Stomach smooth muscle (tissue), 2 donors: ENCODE measurements around the gene ADAM23.

Experiments used
- H3K27ac ChIP-seq: one replicate; pipeline ENCODE4 v1.7.0; 2013; ENCODE audit warnings: mild to moderate bottlenecking, low read length, inconsistent platforms
- H3K27me3 ChIP-seq, 2 donors: one replicate each; pipeline ENCODE4 v1.7.0; 2013; ENCODE audit warnings: low read length in 2 of 2; ENCODE audit not compliant: insufficient read depth in 2 of 2, control insufficient read depth in 1 of 2
- H3K36me3 ChIP-seq, 2 donors: one replicate each; pipeline ENCODE4 v1.7.0; 2013; ENCODE audit warnings: low read length in 2 of 2; ENCODE audit not compliant: control insufficient read depth in 2 of 2, insufficient read depth in 2 of 2
- H3K4me1 ChIP-seq: one replicate; pipeline ENCODE4 v1.7.0; 2013; ENCODE audit warnings: low read length; ENCODE audit not compliant: control insufficient read depth, insufficient read depth
- H3K4me3 ChIP-seq, 2 donors: one replicate each; pipeline ENCODE4 v1.7.0; 2013; ENCODE audit warnings: low read length in 2 of 2
- H3K9ac ChIP-seq, 2 donors: one replicate each; pipeline ENCODE4 v1.7.0; 2013; ENCODE audit warnings: low read length in 2 of 2, mild to moderate bottlenecking in 1 of 2
- H3K9me3 ChIP-seq, 2 donors: one replicate each; pipeline ENCODE4 v1.7.0; 2013; ENCODE audit warnings: low read length in 2 of 2; ENCODE audit not compliant: control insufficient read depth in 2 of 2
- donor health status: healthy.
- donor health status: Pancreatic carcinoma.

The ADAM23 gene

DNA sequence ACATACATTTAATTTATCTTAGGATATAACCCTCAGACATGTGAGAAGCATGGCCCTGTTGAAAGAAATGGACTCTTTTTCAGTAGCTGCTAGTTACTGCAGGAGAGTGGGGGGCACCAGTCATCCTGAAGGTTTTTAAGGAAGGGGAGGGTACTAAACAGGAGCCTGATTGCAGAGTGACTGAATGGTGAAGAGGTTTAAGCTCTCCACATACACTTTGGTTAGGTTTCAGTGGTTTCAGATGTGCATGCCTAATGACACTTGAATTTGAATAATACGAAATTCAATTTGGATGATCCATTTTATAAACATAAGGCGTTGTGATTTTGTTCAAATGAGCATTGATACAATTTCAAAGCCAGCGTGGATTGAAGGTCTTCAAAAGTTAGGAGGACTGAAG lies 188.0 kb downstream of the ADAM23 start:
- Histone ChIP-seq H3K27ac (no peak overlapping the region), H3K9me3 (no peaks in the 10 kb centered on the region), H3K27me3 (peaks cover 0 to 3% of the 10 kb centered on the region in 2 donors), H3K9ac (no peak overlapping the region), H3K36me3 (no peaks in the 10 kb centered on the region), H3K4me1 (no peaks in the 10 kb centered on the region), H3K4me3 (no peak overlapping the region)

DNA sequence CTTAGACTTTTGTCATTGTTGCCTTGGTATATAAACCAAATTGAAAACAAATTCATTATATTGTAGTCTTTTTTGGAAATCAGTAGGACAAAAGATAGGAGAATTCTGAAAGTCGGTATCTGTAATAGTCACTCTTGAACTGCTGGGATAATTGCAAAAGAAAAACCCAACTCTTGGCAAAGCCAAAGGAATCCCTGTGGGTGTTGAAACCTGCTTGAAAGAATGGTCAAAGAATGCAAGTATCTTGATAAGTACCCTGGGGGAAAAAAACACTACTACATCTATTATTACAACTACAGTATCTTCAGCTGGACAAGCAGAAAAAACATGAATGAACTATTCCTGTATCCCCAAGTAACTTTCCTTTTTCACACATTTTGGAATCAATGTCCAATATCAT lies 191.7 kb downstream of the ADAM23 start:
- no peaks in the 10 kb centered on the region for H3K36me3 ChIP-seq
- no peak overlapping the region for H3K27ac ChIP-seq
- H3K27me3 ChIP-seq = no peaks in the 10 kb centered on the region
- no peaks in the 10 kb centered on the region for H3K4me1 ChIP-seq
- no peaks in the 10 kb centered on the region for H3K9me3 ChIP-seq
- no peak overlapping the region for H3K9ac ChIP-seq
- no peak overlapping the region for H3K4me3 ChIP-seq

GRCh38 chr2:206639636-206640035 lies 196.3 kb downstream of the ADAM23 start:
- peaks cover 15 to 19% of the 10 kb centered on the region in 2 donors for H3K27me3 ChIP-seq
- no peaks in the 10 kb centered on the region for H3K4me1 ChIP-seq
- no peaks in the 10 kb centered on the region for H3K36me3 ChIP-seq
- H3K4me3 ChIP-seq = no peak overlapping the region
- H3K27ac ChIP-seq = no peak overlapping the region
- peaks cover 0 to 2% of the 10 kb centered on the region in 2 donors for H3K9me3 ChIP-seq
- no peak overlapping the region for H3K9ac ChIP-seq

GRCh38 chr2:206641226-206641625 lies 197.9 kb downstream of the ADAM23 start:
- no peak overlapping the region for H3K4me3 ChIP-seq
- no peak overlapping the region for H3K9ac ChIP-seq
- H3K4me1 ChIP-seq = no peaks in the 10 kb centered on the region
- H3K27ac ChIP-seq = no peak overlapping the region
- no peaks in the 10 kb centered on the region for H3K36me3 ChIP-seq
- peaks cover 15 to 19% of the 10 kb centered on the region in 2 donors for H3K27me3 ChIP-seq
- H3K9me3 ChIP-seq = peaks cover 0 to 2% of the 10 kb centered on the region in 2 donors

- Histone ChIP-seq H3K36me3 (no peaks in the 10 kb centered on the region), H3K27ac (no peak within 1 kb of the TSS), H3K4me3 (no peak within 1 kb of the TSS), H3K9me3 (peaks cover 0 to 2% of the 10 kb centered on the region in 2 donors), H3K9ac (no peak within 1 kb of the TSS), H3K4me1 (no peaks in the 10 kb centered on the region), H3K27me3 (peaks cover 15 to 19% of the 10 kb centered on the region in 2 donors)
Measured at GRCh38 chr2:206642075-206643025, 199.0 kb downstream of the ADAM23 start, which contains the start of gene FAM237A. Gene FAM237A, plus strand, starts transcription at chr2:206642487. Its CDS starts 1,750 bp downstream, at chr2:206644237.

DNA sequence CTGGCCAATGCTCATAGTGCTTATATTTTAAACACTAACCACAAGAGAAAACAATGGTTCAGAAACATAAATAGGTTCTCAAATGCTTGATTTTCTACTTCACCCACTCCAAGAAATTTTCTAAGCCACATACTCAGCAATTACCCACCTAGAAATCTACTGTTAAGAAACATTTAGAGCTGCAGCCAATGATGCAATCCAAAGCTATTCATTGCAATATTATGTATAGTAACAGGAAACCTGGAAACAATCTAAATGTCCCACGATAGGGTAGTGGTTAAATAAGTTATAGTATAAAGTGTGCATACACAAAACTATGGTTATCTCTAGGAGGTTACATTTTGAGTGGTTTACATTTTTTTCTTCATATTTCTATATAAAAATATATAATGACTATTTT lies 204.7 kb downstream of the ADAM23 start:
- Histone ChIP-seq H3K9me3 (no peaks in the 10 kb centered on the region), H3K4me1 (no peaks in the 10 kb centered on the region), H3K9ac (no peak overlapping the region), H3K27ac (no peak overlapping the region), H3K36me3 (no peaks in the 10 kb centered on the region), H3K4me3 (no peak overlapping the region), H3K27me3 (peaks cover 0 to 3% of the 10 kb centered on the region in 2 donors)

GRCh38 chr2:206657087-206657486 lies 213.8 kb downstream of the ADAM23 start:
- Histone ChIP-seq H3K27me3 (no peaks in the 10 kb centered on the region), H3K9me3 (peaks cover 0 to 2% of the 10 kb centered on the region in 2 donors), H3K27ac (no peak overlapping the region), H3K4me1 (no peaks in the 10 kb centered on the region), H3K36me3 (no peaks in the 10 kb centered on the region), H3K4me3 (no peak overlapping the region), H3K9ac (no peak overlapping the region)

DNA sequence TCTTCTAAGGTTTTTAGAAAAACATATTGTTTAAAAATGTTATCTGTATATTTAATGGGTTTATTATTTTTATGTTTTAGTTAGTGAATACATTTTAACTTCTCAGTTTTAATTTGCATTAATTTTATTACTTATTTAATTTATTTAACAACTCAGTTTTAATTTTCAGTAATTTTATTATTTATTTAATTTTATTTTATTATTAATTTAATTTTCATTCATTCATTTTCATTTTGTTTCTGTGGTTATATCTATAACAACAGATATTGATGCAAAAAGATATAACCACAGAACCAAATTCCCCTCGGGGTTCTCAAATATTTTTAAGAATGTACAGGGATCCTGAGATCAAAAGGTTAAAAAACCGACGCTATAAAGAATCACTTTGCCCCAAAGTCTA lies 221.9 kb downstream of the ADAM23 start:
- no peak overlapping the region for H3K9ac ChIP-seq
- H3K4me1 ChIP-seq = no peaks in the 10 kb centered on the region
- no peak overlapping the region for H3K4me3 ChIP-seq
- H3K36me3 ChIP-seq = no peaks in the 10 kb centered on the region
- H3K27me3 ChIP-seq = peaks cover 3% of the 10 kb centered on the region in 2 donors
- H3K27ac ChIP-seq = no peak overlapping the region
- peaks cover 0 to 2% of the 10 kb centered on the region in 2 donors for H3K9me3 ChIP-seq
